A673 (cell line): ENCODE measurements around the gene HEXD. TPM values are rescaled to one million over a fixed set of nuclear protein-coding genes. Genes with fewer than 3 reads are reported as not detected.

ENCODE experiments used
- BruUV-seq: library from RNA; stranded (reverse); fragments of 400-500 nt; replicated peaks from 2 replicates; lab custom pipeline; 2021; lab: Mats Ljungman, UMichigan
- CTCF ChIA-PET: fragments of 300-600 bp; sonication (Branson Sonifier 250); formaldehyde crosslinking; loops from one replicate; lab custom pipeline; 2022; ENCODE audit warnings: antibody characterized with exemption; lab: Charles Lee
- POLR2A ChIA-PET: fragments of 300-600 bp; sonication (Branson Sonifier 250); formaldehyde crosslinking; loops from one replicate; lab custom pipeline; 2022; ENCODE audit warnings: antibody characterized with exemption; ENCODE audit not compliant: low non-redundant PET; lab: Charles Lee
- DNase-seq: peaks from one replicate; pipeline ENCODE4 v3.0.0-alpha.2; 2015; ENCODE audit warnings: low spot score
- H3K27ac ChIP-seq: fragments of 200-600 bp; sonication (generic); 2 replicates; pipeline ENCODE4 v1.5.1; 2016; ENCODE audit warnings: mixed run types, low read depth, mild to moderate bottlenecking, mixed read lengths, antibody characterized with exemption, low read length; ENCODE audit not compliant: poor library complexity, severe bottlenecking
- H3K27me3 ChIP-seq: fragments of 200-600 bp; sonication (generic); replicated peaks from 2 replicates; pipeline ENCODE4 v1.6.1; 2017; ENCODE audit warnings: mixed run types, low read depth, mild to moderate bottlenecking, mixed read lengths, antibody characterized with exemption, low read length; ENCODE audit not compliant: insufficient read depth, poor library complexity
- H3K36me3 ChIP-seq: fragments of 200-600 bp; sonication (generic); 2 replicates; pipeline ENCODE4 v1.6.1; 2016; ENCODE audit warnings: mixed run types, mild to moderate bottlenecking, mixed read lengths, antibody characterized with exemption, low read length; ENCODE audit not compliant: insufficient read depth, poor library complexity, severe bottlenecking
- H3K4me1 ChIP-seq: fragments of 200-600 bp; sonication (generic); 2 replicates; pipeline ENCODE4 v1.6.1; 2017; ENCODE audit warnings: mixed run types, mild to moderate bottlenecking, mixed read lengths, antibody characterized with exemption, low read length; ENCODE audit not compliant: insufficient read depth, poor library complexity, severe bottlenecking
- H3K4me3 ChIP-seq: fragments of 200-600 bp; sonication (generic); 2 replicates; pipeline ENCODE4 v1.5.1; 2016; ENCODE audit warnings: low read depth, mixed run types, mild to moderate bottlenecking, mixed read lengths, low read length; ENCODE audit not compliant: poor library complexity, severe bottlenecking
- H3K9me3 ChIP-seq: fragments of 200-600 bp; sonication (generic); 2 replicates; pipeline ENCODE4 v1.6.1; 2016; ENCODE audit warnings: mixed run types, low read depth, mild to moderate bottlenecking, mixed read lengths, antibody characterized with exemption, low read length; ENCODE audit not compliant: poor library complexity, severe bottlenecking
- CTCF ChIP-seq: fragments of 300-800, 200-600 bp; sonication (generic); conservative IDR thresholded peaks from 2 replicates; pipeline ENCODE4 v1.5.1; 2017; ENCODE audit warnings: low read depth, mild to moderate bottlenecking, antibody characterized with exemption, low read length, moderate library complexity, mixed read lengths
- EZH2 ChIP-seq: fragments of 200-600 bp; sonication (generic); IDR thresholded peaks from 2 replicates; pipeline ENCODE4 v1.6.1; 2017; ENCODE audit warnings: borderline replicate concordance, low read depth, mild to moderate bottlenecking, mixed read lengths, antibody characterized with exemption, low read length; ENCODE audit not compliant: poor library complexity, severe bottlenecking
- intact Hi-C: fragments of 100-400 bp; cut with micrococcal nuclease; formaldehyde crosslinking; loops from one replicate; pipeline ENCODE4 v1.10.0; 2022; ENCODE audit not compliant: unreplicated experiment
- total RNA-seq: library from RNA; stranded (reverse); gene quantifications from 2 replicates; pipeline ENCODE4 v1.2.3, GENCODE V29; 2021

The HEXD gene
- total RNA-seq, 1 experiment from 2014 or later: 20.1 TPM

- BruUV-seq: no TSS peak
- intact Hi-C loops: no loop called here
- Histone ChIP-seq H3K27ac (no peak overlapping the region), H3K36me3 (peaks cover 40% of the 10 kb centered on the region), H3K27me3 (no peaks in the 10 kb centered on the region), H3K4me1 (no peaks in the 10 kb centered on the region), H3K9me3 (no peaks in the 10 kb centered on the region), H3K4me3 (no peak overlapping the region)
- CTCF ChIA-PET: no interaction called here
- POLR2A ChIA-PET: no interaction called here
- no peak for DNase-seq
- no peak for TF ChIP-seq EZH2
- no peak for TF ChIP-seq CTCF
Measured at GRCh38 chr17:82470065-82470464, 51.9 kb downstream of the HEXD start.

- H3K4me1 ChIP-seq: no peaks in the 10 kb centered on the region
- BruUV-seq: no TSS peak
- ChIA-PET POLR2A (no interaction called here), CTCF (no interaction called here)
- H3K9me3 ChIP-seq: no peaks in the 10 kb centered on the region
- H3K4me3 ChIP-seq: no peak overlapping the region
- intact Hi-C loops: no loop called here
- TF ChIP-seq EZH2: no peak
- TF ChIP-seq CTCF: no peak
- no peak for DNase-seq
- H3K27me3 ChIP-seq: no peaks in the 10 kb centered on the region
- H3K36me3 ChIP-seq: peaks cover 31% of the 10 kb centered on the region
- no peak overlapping the region for H3K27ac ChIP-seq
Measured at GRCh38 chr17:82474223-82475010, 56.3 kb downstream of the HEXD start.

GRCh38 chr17:82475458-82475857 is 57.3 kb downstream of the HEXD start:
- BruUV-seq: no TSS peak
- intact Hi-C loops: no loop called here
- no peak for DNase-seq
- no peaks in the 10 kb centered on the region for H3K9me3 ChIP-seq
- H3K4me3 ChIP-seq: no peak overlapping the region
- H3K27me3 ChIP-seq: no peaks in the 10 kb centered on the region
- CTCF ChIA-PET: no interaction called here
- TF ChIP-seq CTCF (no peak), EZH2 (no peak)
- no peak overlapping the region for H3K27ac ChIP-seq
- no peaks in the 10 kb centered on the region for H3K4me1 ChIP-seq
- peaks cover 32% of the 10 kb centered on the region for H3K36me3 ChIP-seq
- POLR2A ChIA-PET: no interaction called here
